Endothelial cell (in vitro differentiated cells): ENCODE measurements around the gene NUCB1. TPM values are rescaled to one million over a fixed set of nuclear protein-coding genes. Genes with fewer than 3 reads are reported as not detected.
A peak's percentile ranks its signal among the peaks of the same experiment; 100 is the strongest.
"Not testable (repeated sequence)": the region's sequence is repeated elsewhere in the genome, so short reads cannot be mapped to it uniquely, and the experiment has no call there.

Experiments used
- DNase-seq: peaks from one replicate; pipeline ENCODE4 v3.0.0; 2021; ENCODE audit warnings: low spot score
- H3K27ac Mint-ChIP-seq: one replicate; pipeline ENCODE4 v1.8.0; 2021; ENCODE audit warnings: mixed read lengths, inconsistent platforms; ENCODE audit not compliant: unreplicated experiment
- H3K27me3 Mint-ChIP-seq: one replicate; pipeline ENCODE4 v1.8.0; 2021; ENCODE audit warnings: mild to moderate bottlenecking, moderate library complexity, mixed read lengths, inconsistent platforms; ENCODE audit not compliant: unreplicated experiment
- H3K36me3 Mint-ChIP-seq: one replicate; pipeline ENCODE4 v1.8.0; 2021; ENCODE audit warnings: mild to moderate bottlenecking, low read depth, mixed read lengths, inconsistent platforms; ENCODE audit not compliant: unreplicated experiment
- H3K4me1 Mint-ChIP-seq: one replicate; pipeline ENCODE4 v1.8.0; 2021; ENCODE audit warnings: mild to moderate bottlenecking, mixed read lengths, inconsistent platforms; ENCODE audit not compliant: unreplicated experiment
- H3K4me3 Mint-ChIP-seq: one replicate; pipeline ENCODE4 v1.8.0; 2021; ENCODE audit warnings: mild to moderate bottlenecking, mixed read lengths, inconsistent platforms; ENCODE audit not compliant: unreplicated experiment
- H3K9me3 Mint-ChIP-seq: one replicate; pipeline ENCODE4 v1.8.0; 2021; ENCODE audit warnings: mixed read lengths, inconsistent platforms; ENCODE audit not compliant: unreplicated experiment
- total RNA-seq: library from RNA; stranded (reverse); fragmentation: NEBNext Ultra II Directional; extraction: Animal tissue kit (Norgen Biotek cat#: 25700); gene quantifications from one replicate; pipeline ENCODE4 v1.2.1, GENCODE V29; 2021; ENCODE audit not compliant: unreplicated experiment
- TF ChIP-seq, protein P1 (sequence below): fragments of 200-600 bp; sonication (generic); IDR thresholded peaks from one replicate; pipeline ENCODE4 v1.5.0; 2021; ENCODE audit warnings: antibody characterized with exemption; ENCODE audit not compliant: unreplicated experiment

Gene NUCB1
- total RNA-seq, 1 donor from 2014 or later = 244 TPM

DNA sequence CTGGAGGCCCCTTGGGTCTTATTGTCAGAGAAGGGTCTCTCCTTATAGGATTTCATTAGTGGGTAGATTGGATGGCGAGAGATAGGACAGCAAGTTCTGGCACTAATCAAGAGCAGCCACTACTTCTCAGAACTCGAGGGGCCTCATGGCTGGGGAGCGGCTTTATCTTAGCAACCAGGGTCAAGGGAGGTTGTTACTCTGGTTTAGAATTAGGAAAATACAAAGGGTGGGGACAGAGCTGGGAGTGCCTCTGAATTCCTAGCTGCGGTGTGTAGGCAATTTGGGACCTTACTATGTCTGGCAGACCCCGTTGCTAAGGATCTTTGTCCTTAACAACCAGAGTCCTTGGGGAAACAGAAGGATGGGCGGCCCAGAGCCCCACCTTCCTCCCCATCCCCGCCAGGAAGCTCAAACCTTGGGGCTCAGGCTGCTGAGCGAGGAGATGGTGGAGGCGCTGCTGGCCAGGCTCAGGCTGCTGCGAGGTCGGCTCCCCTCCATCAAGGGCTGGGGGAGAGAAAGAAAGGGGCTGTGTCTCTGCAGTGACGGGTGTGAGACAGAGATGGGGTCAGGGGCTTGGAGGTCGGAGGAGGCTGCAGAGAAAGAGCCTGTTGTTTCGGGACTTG lies 32.9 kb upstream of the NUCB1 start:
- Mint-ChIP-seq H3K4me1 (peaks cover 20% of the 10 kb centered on the region), H3K36me3 (peaks cover 11% of the 10 kb centered on the region), H3K9me3 (no peaks in the 10 kb centered on the region), H3K27ac (peak overlapping the region; percentile 44), H3K4me3 (peak overlapping the region; percentile 6), H3K27me3 (peaks cover 11% of the 10 kb centered on the region)
- no peak for DNase-seq
- TF ChIP-seq, protein P1, sequence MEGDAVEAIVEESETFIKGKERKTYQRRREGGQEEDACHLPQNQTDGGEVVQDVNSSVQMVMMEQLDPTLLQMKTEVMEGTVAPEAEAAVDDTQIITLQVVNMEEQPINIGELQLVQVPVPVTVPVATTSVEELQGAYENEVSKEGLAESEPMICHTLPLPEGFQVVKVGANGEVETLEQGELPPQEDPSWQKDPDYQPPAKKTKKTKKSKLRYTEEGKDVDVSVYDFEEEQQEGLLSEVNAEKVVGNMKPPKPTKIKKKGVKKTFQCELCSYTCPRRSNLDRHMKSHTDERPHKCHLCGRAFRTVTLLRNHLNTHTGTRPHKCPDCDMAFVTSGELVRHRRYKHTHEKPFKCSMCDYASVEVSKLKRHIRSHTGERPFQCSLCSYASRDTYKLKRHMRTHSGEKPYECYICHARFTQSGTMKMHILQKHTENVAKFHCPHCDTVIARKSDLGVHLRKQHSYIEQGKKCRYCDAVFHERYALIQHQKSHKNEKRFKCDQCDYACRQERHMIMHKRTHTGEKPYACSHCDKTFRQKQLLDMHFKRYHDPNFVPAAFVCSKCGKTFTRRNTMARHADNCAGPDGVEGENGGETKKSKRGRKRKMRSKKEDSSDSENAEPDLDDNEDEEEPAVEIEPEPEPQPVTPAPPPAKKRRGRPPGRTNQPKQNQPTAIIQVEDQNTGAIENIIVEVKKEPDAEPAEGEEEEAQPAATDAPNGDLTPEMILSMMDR = no peak

DNA sequence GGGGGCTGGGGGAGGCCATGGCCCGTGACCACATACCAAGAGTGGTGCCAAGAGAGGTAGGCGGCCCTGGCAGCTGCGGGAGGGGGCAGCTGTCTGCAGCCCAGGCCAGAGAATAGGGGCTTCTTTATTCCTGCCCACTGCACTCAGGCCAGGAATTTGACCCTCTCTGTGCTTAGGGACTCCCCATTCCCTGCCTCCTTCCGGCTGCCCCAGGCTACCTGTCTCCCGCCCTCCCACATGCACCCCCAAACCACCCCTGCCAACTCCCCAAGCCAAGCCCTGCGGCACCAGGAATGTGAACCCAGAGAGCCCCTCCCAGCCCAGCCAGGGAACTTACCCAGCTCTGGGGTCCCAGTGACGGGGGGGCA lies 32.4 kb upstream of the NUCB1 start:
- Mint-ChIP-seq H3K27me3 (peaks cover 16% of the 10 kb centered on the region), H3K36me3 (peaks cover 16% of the 10 kb centered on the region), H3K4me1 (peaks cover 25% of the 10 kb centered on the region), H3K4me3 (peak overlapping the region; percentile 79), H3K27ac (peak overlapping the region; percentile 95), H3K9me3 (no peaks in the 10 kb centered on the region)
- DNase-seq = no peak
- TF ChIP-seq, protein P1 = no peak

DNA sequence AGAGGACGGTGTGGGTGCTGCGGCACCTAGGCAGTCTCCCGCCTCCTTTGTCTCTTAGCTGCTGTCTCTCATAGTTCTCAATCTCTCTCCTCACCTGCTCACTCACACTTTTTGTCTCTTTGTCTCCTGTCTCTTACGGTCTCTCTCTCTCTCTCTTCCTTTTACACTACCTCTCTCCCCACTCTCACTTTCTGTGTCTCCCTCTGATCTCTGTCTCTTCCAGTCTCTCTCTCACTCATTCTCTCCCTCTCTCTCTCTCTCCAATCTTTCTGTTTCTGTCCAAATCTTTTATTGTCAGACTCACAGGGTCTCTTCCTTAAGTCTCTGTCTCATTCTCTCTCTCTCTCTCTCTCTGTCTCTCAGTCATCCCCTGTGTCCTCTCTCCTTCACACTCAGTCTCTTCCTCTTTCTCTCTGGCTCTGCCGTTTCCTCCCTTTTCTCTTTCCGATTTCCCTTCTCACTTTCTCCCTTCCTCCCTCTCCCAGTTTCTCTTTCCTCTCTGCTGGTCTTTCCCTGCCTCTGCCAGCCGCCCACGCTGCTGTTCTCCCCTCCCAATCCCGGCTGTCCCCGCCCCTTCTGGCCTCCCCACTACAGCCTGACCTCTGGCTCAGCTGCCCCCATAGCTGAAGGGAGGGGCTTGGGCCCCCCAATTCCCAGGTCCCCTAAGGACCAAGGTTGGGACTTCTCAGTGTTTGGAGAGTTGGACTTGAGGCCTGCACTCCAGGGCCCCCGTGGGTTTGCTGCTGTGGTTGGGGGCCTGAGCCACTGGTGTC lies 31.8 kb upstream of the NUCB1 start, which contains the start of gene PLEKHA4:
Gene PLEKHA4 (minus strand): TSS at position 504 of the 773 bp plus-strand sequence. CDS start 997 bp downstream, outside the sequence.
- H3K4me1 Mint-ChIP-seq = peaks cover 31% of the 10 kb centered on the region
- DNase-seq = peak; percentile 26

DNA sequence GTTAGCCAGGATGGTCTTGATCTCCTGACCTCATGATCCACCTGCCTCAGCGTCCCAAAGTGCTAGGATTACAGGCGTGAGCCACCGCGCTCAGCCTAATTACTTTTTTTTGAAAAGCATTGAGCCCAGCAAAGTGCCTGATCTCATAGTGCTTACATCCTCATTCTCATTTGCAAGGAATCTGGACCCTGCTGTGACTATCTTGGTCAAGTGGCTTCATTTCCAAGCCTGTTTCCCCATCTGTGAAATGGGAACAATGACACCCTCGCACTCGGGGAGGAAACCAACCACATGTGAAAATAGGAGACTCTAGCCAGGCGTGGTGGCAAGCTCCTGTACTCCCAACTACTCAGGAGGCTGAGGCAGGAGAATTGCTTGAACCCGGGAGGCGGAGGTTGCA lies 30.1 kb upstream of the NUCB1 start:
- peaks cover 40% of the 10 kb centered on the region for H3K36me3 Mint-ChIP-seq
- TF ChIP-seq, protein P1 = no peak
- H3K9me3 Mint-ChIP-seq = no peaks in the 10 kb centered on the region
- peaks cover 32% of the 10 kb centered on the region for H3K27me3 Mint-ChIP-seq
- no peak overlapping the region for H3K4me3 Mint-ChIP-seq
- H3K4me1 Mint-ChIP-seq = peaks cover 46% of the 10 kb centered on the region
- H3K27ac Mint-ChIP-seq = no peak overlapping the region
- DNase-seq = no peak

More for the DNA sequence above, 31.8 kb upstream of the NUCB1 start, which contains the start of gene PLEKHA4:
- Mint-ChIP-seq H3K9me3 (no peaks in the 10 kb centered on the region), H3K27me3 (peaks cover 20% of the 10 kb centered on the region), H3K36me3 (peaks cover 22% of the 10 kb centered on the region), H3K27ac (peak within 1 kb of the TSS; percentile 95), H3K4me3 (peak within 1 kb of the TSS; percentile 79)
- TF ChIP-seq, protein P1 = no peak

DNA sequence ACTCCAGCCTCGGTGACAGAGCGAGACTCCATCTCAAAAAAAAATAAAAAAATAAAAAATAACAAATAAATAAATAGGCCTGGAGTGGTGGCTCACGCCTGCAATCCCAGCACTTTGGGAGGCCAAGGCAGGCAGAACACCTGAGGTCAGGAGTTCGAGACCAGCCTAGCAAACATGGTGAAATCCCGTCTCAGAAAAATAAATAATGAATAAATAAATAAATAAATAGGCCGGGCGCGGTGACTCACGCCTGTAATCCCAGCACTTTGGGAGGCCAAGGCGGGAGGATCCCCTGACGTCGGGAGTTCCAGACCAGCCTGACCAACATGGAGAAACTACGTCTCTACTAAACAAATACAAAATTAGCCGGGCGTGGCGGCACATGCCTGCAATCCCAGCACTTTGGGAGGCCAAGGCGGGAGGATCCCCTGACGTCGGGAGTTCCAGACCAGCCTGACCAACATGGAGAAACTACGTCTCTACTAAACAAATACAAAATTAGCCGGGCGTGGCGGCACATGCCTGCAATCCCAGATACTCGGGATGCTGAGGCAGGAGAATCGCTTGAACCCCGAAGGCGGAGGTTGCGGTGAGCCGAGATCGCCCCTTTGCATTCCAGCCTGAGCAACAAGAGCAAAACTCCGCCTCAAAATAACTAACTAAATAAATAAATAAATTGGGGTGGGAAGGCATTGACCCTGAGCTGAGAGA lies 28.5 kb upstream of the NUCB1 start:
- peaks cover 53% of the 10 kb centered on the region for H3K36me3 Mint-ChIP-seq
- peaks cover 40% of the 10 kb centered on the region for H3K27me3 Mint-ChIP-seq
- H3K4me1 Mint-ChIP-seq = peaks cover 52% of the 10 kb centered on the region
- peak overlapping the region; percentile 100 for H3K4me3 Mint-ChIP-seq
- H3K9me3 Mint-ChIP-seq, DNase-seq: not testable (repeated sequence)
- peak overlapping the region; percentile 100 for H3K27ac Mint-ChIP-seq
